Measurements from ENCODE around the gene WDR1. TPM values are rescaled to one million over a fixed set of nuclear protein-coding genes. Genes with fewer than 3 reads are reported as not detected.

The WDR1 gene
- polyA plus RNA-seq, 10 donors = 145 to 198 (median 169) TPM

DNA sequence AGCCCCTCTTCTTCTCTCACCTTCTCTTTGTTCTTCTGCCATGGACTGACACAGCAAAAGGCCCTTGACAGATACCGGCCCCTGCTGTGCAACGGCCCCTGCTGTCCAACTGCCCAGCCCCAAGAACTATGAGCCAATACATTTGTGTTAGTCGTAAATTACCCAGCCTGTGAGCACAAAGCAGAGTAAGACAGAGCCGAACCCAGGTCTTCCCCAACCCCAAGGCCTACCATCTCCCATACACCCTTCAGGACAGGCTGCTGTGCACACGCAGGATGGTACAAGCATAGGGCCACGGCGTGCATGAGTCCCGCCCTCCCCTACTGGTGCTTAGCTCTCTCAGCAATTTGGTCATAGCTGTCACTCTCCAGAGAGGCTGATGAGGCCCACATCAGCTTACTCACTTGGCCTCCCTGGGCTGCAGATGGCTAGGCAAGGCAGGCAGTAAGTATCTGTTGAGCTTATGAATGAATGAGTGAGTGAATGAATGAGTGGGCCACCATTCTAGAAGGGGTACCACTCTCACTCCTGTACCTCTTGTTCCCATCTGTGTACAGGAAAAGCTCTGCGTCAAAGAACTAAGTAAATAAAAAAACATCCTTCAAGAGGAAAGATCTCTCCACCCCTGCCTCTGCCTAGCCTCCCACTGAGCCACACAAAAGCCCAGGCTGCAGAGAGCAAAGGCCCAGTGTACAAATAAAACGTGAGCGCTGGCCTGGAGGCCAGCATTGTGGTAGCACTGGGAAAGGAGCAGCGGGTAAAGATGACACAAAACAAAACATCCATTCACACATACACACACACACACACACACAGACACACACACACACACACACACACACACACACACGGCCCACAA, 13.9 kb downstream of the WDR1 start:
- no peak for DNase-seq

DNA sequence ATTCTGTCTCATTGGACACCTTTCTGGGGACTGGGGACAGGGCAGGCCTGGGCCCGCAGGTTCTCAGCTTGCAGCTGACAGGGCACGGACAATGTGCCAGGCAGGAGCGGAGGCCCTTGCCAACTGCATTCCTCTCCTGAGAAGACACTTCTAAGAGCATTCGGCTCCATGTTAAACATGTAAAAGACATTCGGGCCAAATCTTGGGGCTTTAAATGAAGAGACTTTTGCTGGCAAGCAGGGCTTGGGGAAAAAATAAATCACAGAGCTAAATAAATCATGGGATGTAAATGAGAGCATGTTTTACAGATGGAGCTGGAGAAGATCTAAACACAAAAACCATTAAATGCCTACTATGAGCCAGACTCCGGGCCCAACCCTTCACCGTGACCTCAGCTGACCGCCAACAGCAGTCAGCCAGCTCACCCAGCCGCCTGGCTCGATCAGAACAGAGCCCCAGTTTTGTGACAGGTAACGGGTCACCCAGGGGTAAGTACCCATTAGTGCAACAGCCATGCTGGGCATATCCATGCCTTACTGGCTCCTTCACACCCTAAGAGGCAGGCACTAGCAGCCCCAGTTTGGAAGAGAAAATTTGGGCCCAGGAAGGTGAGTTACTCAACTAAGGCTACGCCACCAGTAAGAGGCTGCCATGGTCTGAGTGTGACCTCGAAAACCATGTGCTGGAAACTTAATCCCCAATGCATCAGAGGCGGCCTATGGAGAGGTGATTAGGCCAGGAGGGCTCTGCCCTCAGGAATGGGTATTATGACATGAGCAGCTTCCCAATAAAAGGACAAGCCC, 14.7 kb downstream of the WDR1 start:
- no peak for DNase-seq

DNA sequence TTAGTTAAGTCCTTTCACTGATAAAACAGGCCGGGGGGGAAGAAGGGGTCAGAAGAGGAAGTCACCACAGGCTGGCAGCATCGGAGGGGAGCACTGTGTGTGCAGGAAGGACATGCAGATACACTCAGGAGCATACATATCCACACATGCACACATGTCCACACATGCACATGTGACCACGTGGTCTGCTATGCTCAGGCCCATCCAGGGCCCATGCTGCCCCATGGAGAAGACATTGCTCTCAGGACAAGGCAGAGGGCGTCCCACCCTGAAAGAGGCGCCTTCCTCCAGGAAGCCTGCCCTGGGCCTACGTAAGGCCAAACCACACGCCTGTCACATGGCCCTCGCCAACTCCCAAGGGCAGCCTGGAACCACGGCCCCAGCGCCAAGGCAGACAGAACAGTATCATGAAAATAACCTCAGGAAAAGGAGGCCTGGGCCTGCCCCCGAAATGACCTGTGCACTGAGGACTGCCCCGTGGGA, 15.8 kb downstream of the WDR1 start:
- DNase-seq = no peak

DNA sequence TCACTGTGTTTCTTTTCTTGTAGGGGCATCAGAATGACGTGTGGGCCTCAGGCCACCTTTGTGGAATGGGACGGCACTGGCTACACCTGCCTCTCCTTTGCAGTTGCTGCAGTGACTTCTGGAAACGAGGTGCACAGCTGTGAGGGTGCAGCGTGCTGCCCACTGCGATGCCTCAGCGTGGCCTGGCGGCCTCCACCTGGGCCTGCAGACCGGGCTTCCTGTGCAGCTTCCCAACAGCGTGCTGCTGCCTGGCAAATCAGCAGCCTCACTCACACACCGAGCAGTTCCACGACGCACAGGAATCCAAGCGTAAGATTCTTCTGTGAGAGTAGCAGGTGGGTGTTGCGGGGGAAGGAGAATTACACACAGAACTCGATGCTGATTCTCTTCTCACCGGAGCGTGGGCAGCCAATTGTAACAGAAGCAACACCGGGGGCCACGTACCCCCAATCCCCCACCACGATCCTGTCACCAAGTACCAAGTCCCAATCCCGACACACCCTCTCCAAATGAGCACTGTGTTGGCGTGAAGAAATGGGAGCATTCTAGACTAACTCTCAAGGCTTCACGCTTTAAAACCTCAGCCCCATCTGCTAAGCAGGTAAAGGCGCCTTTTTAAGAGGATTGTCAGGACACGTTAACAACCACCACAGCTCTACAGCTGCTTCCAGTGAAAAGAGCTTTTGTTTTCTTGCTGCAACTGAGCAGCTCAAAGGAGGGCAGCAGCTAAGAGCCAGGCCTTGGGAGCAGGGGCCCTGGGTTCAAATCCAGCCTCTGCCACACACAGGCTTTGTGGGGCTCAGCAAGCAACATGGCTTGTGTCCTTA, 16.9 kb downstream of the WDR1 start:
- no peak for DNase-seq

DNA sequence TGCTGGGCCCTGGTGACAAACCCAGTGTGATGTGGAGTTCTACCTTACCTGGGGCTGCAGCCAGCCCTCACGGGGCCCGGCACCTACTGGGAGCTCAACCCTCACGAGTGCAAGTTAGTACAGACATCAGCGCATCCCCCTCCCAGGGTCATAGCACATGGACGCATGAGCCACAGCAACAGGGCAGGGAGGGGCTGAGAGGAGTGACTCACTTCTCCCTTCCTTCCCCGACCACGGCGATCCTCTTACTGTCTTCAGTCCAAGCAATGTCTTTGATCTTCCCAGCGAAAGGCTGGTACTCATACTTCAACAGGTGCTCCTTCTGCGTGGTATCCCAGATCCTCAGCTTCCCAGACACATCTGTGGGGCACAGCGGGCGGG, 17.8 kb downstream of the WDR1 start:
- no peak for DNase-seq

- DNase-seq = no peak
These were observed 18.5 kb downstream of the WDR1 start for GRCh38 chr4:10097906-10098779.

DNA sequence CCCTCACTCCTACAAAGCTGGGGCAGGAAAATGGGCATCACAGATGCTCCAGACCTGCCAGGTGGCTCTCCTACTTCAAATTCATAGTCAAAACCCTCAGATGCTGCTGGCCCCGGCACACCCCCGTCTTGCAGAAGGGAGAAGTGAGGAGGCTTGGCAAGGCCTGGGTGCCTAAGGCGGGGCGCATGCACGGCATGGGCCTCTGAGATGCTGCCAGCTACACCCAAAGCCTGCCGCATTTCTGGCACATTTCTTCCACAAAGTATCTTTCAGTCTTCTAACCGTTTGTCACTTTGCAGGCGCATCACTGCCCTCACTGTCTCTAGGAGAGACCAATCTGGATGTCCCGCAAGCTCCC, 19.6 kb downstream of the WDR1 start:
- no peak for DNase-seq

GRCh38 chr4:10096201-10096977, 20.2 kb downstream of the WDR1 start:
- peak in 2 of 3 donors; percentile 68 to 80 for DNase-seq

- no peak for DNase-seq
These were observed 21.2 kb downstream of the WDR1 start for GRCh38 chr4:10095296-10095991.

DNA sequence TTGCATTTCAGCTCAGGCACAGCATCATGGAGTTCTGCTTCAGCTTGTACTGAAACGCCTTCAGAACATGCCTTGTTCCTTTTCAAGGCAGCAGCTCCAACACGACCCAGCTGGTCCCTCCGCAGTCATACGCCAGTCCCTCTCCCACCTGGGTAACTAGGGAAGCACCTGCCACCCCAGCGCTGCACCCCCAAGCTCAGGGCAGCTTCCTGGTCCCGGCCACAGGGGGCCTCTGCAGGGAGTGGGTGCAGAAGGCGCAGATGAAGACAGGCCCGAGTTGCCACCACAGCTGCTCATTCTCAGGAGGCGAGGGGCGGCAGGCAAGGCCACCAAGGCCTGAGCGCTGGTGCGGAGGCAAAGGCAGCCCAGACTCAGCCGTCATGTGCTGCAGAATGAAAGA, 21.8 kb downstream of the WDR1 start:
- no peak for DNase-seq

GRCh38 chr4:10093801-10094552, 22.6 kb downstream of the WDR1 start:
- DNase-seq = no peak

GRCh38 chr4:10093271-10093621, 23.4 kb downstream of the WDR1 start:
- no peak for DNase-seq

DNA sequence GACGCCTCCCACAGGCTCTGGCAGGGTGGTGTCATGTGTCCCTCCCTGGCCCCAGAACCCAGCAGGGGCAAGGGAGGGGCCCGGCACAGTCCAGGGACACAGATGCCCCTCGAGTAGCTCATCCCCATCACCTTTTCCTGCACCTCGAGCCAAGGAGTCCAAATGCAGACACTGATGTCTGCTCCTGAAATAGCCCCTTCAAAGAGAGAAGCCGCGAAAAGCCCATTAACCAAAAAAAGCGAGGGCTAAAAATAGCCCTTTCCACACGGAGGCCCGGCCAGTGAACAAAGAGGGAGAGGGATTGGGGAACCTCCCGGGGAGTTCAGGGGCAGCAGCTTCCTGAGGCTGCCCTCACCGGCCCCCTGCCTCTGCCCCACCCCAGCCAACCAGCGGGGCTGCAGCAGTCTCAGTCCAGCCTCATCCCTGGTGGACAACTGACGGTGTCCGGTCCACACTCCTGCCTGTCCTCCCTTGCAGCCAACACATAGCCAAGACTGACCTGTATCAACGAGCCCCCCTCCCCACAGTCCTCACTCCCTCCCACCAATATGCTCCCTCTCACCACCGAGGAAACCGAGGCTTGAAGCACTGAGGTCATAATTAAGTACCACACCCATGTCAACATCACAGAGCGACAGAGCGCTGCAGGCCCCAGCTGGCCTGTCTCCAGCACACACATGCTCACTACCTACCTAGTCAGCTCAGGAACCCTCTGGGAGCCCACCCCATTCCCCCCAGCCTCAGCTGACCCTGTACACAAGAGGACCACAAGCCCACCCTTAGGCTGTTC, 23.9 kb downstream of the WDR1 start:
- no peak for DNase-seq

GRCh38 chr4:10091531-10092181, 24.9 kb downstream of the WDR1 start:
- DNase-seq = no peak

DNA sequence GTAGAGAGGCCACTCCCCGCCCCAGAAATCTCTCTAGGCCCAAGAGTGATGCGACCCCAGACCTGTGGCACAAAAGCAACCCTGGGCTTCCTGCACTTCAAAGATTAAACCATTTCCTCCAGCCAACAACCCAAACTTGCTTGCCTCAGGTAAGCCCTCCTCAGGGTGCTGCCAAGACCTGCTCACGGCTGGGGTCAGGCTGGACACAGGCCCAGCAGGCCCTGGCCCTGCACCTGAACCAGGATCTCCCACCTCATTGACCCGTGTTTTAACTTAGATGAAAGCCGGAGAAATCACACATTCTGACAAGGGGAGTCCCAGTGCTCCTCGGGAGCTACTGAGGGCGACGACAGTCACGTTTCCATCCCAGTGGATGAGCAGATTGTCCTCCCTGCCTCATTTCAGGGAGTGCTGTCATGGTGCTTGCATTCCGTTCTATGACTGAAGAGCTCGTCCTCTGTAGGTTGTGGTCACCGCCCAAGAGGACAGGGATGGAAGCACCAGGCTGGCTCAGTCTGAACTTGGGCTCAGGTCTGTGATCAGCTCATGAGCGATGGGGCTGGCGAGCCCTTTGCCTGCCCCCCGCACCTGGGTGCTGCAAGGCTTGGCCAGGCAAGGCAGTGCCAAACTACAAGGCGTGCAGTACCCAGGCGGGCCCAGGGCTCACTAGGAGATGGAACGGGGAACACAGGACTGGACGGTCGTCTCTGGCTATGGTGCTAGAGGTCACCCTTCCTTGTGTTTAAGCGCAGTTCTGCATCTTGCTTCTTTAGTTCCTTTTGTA, 25.9 kb downstream of the WDR1 start:
- no peak for DNase-seq

DNA sequence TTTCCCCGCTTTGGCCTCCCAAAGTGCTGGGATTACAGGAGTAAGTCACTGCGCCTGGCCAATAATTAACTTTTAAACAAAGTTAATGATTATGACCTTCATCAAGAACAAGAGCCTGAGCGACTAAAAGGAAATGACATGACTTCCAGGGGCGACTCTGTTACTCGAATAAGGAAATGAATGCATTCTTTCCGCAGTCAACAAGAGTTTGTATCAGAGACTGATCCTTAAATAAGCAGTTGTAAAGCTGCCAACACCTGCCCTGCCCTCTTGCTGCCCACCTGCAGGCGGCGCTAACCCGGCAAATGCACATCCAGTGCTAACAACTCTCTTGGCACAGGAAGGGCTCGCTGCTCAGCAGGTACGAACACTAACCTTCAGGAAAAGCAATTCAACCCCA, 27.3 kb downstream of the WDR1 start:
- DNase-seq = no peak

Data from muscle of back (tissue), 11 donors.